Choroid plexus epithelial cell (primary cell): ENCODE measurements around the gene EPHA8.

Experiments
- DNase-seq: peaks from one replicate; pipeline ENCODE4 v3.0.0-alpha.2; 2010; ENCODE audit warnings: low read depth
- H3K4me3 ChIP-seq: 2 replicates; pipeline ENCODE4 v1.5.1; 2011; ENCODE audit warnings: low read depth, mild to moderate bottlenecking, control low read depth, low read length, moderate library complexity
- CTCF ChIP-seq: conservative IDR thresholded peaks from 2 replicates; pipeline ENCODE4 v1.5.1; 2011; ENCODE audit warnings: low read depth, mild to moderate bottlenecking, control low read depth, inconsistent platforms, low read length, moderate library complexity

EPHA8 gene

GRCh38 chr1:22606161-22606560 is 42.9 kb downstream of the EPHA8 start:
- TF ChIP-seq CTCF = no peak
- no peak overlapping the region for H3K4me3 ChIP-seq
- DNase-seq = no peak

- no peak for TF ChIP-seq CTCF
- DNase-seq = peak; percentile 2
- no peak overlapping the region for H3K4me3 ChIP-seq
These were observed 43.9 kb downstream of the EPHA8 start for GRCh38 chr1:22607154-22607553.

GRCh38 chr1:22608361-22608760 is 45.1 kb downstream of the EPHA8 start:
- TF ChIP-seq CTCF = no peak
- no peak overlapping the region for H3K4me3 ChIP-seq

GRCh38 chr1:22609291-22609690 is 46.0 kb downstream of the EPHA8 start:
- H3K4me3 ChIP-seq = no peak overlapping the region
- no peak for DNase-seq
- no peak for TF ChIP-seq CTCF

More at GRCh38 chr1:22608361-22608760, 45.1 kb downstream of the EPHA8 start:
- no peak for DNase-seq

GRCh38 chr1:22611530-22611947 is 48.2 kb downstream of the EPHA8 start:
- DNase-seq = peak; percentile 71
- no peak for TF ChIP-seq CTCF
- no peak overlapping the region for H3K4me3 ChIP-seq

- DNase-seq = no peak
- TF ChIP-seq CTCF = no peak
- H3K4me3 ChIP-seq = no peak overlapping the region
These were observed 49.6 kb downstream of the EPHA8 start for GRCh38 chr1:22612671-22613571.

GRCh38 chr1:22613572-22613918 is 50.3 kb downstream of the EPHA8 start:
- TF ChIP-seq CTCF = no peak
- H3K4me3 ChIP-seq = no peak overlapping the region
- DNase-seq = no peak
